ENCODE results near the gene GK. TPM values are rescaled to one million over a fixed set of nuclear protein-coding genes. Genes with fewer than 3 reads are reported as not detected.

Gene GK
- polyA plus RNA-seq, 2 of the 4 experiments (the other 2 are of a cell fraction): 1.4 to 7.1 TPM

DNA sequence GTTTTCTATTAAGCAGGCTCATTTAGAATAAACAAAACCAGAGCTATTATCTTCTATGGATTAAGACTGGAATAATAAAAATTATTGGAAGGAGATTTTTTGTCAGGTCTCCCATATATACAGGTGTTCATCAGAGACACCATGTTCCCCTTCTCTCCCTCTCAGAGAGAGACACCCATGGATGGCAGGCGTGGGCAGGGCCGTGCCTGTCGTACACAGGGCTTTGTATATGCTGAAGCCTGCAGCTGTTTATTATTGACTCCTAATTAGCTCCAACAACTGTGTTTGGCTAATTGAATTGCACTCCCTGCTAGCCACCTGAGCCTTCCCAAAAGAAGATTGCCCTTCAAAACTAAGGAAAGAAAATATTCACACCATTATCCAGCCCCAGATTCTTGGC, 81.6 kb downstream of the GK start (continued):
- TF ChIP-seq SMC3 (IDR thresholded peaks at IDR 0.05) (no peak), MAFK (IDR thresholded peaks at IDR 0.05; ENCODE audit: partially characterized antibody) (no peak)

DNA sequence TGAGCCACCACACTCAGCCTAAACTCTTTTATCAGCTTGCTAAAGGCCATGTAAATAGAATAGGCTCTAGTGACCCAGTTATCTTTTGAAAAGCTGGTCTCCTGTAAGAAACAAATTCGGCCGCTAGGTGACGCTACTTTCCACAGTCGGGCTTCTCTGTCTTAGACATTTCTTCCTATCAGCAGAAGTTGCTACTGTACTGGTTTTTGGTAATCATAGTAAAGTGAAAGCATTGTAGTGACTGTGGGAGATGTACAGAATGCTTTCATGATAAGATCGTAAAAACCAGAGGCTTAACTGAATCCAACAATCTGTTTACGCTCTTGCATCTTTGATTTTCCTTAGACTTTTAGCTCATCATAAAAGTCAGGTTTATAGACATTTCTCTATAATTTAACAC, 82.6 kb downstream of the GK start:
- ChIA-PET POLR2A (no interaction called here), CTCF (interaction anchor here (0.9 to 2.1 kb wide), 14 partner anchors 9 to 273 kb away, joined by 3 to 14 read pairs (median 4); no protein-coding TSS in a partner anchor)
- DNase-seq (ENCODE audit: low read depth in 1 of 2, low spot score in 1 of 2) (peak; percentile 32 to 61), ATAC-seq (peak; percentile 73 to 88; a peak in 4 of 6 replicates), FAIRE-seq (peak; percentile 76)
- Histone ChIP-seq H3K4me3 (no peak overlapping the region), H3K4me2 (0 out of 3 replicates have a peak overlapping the region, but pooled peaks have one; percentile 19), H3K9me3 (no peaks in the 10 kb centered on the region), H3K4me1 (no peaks in the 10 kb centered on the region), H3K27ac (no peak overlapping the region)
- WGBS (ENCODE audit: missing lambda C conversion rate): 15% methylated on average over 6 of the region's 6 CpGs
- TF ChIP-seq RAD21 (conservative IDR thresholded peaks at IDR 0.05 in 1 of 2, IDR thresholded peaks at IDR 0.05 in 1 of 2) (peak; percentile 59 to 73), TFCP2L1 (CRISPR knock-in tag; IDR thresholded peaks at IDR 0.05) (no peak), CTCF (IDR thresholded peaks at IDR 0.05) (peak; percentile 74), SMC3 (IDR thresholded peaks at IDR 0.05) (peak; percentile 47)

DNA sequence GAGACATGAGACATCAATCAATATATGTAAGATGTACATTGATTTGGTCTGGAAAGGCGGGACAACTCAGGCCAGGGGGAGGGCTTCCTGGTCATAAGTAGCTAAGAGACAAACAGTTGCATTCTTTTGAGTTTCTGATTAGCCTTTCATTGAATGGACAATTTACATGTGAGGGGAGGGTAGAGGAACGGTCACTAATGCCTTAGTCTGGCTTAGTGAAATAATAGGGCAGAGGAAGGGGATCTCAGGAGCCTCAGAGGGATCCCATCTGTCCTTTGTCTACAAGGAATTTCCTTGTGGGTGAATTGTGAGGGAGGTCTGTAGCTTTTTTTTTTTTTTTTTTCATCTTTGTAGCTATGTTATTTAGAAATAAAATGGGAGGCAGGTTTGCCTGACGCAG, 88.3 kb downstream of the GK start:
- Histone ChIP-seq H3K4me3 (no peak overlapping the region), H3K4me1 (no peaks in the 10 kb centered on the region), H3K27ac (no peak overlapping the region), H3K9me3 (no peaks in the 10 kb centered on the region), H3K4me2 (no peak overlapping the region)
- DNase-seq (ENCODE audit: low read depth in 1 of 2, low spot score in 1 of 2): no peak
- TF ChIP-seq NPAS2 (CRISPR knock-in tag; IDR thresholded peaks at IDR 0.05; ENCODE audit: borderline replicate concordance) (no peak), EHF (CRISPR knock-in tag; IDR thresholded peaks at IDR 0.05) (no peak), HEYL (CRISPR knock-in tag; IDR thresholded peaks at IDR 0.05) (no peak)
- FAIRE-seq: no peak
- ATAC-seq: no peak
- 45% methylated on average over 3 of the region's 3 CpGs for WGBS (ENCODE audit: missing lambda C conversion rate)
- CTCF ChIA-PET: no interaction called here
- POLR2A ChIA-PET: no interaction called here

DNA sequence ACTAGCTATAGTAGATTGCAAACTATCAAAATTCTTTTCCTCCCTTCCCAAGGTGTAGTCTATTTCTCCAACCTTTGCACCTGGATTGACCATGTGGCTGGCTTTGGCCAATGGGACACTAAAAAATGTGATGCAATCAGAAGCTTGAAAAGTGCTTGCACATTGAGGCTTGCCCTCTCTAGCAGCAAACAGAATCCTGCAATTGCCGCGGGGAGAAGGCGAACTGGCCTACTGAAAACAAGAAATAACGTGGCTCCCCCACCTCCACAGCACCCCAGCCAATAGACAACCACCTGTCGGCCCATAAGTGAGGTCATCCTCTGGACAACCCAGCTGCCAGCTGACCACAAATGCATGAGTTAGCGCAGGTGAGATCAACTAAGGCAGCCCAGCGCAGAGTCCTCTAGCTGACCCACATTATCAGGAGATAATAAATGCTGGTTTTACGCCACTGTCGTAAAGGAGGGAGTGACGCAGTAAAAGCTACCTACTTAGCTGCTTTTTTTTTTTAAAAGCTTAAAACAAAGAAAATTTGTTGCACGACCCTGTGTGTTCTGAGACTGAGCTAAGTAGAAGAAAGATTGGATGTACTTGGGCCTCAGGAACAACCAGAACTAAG, 95.2 kb downstream of the GK start:
- POLR2A ChIA-PET: no interaction called here

GRCh38 chrX:30751497-30751896, 98.3 kb downstream of the GK start:
- Histone ChIP-seq H3K4me2 (no peak overlapping the region), H3K27ac (no peak overlapping the region), H3K4me3 (no peak overlapping the region), H3K4me1 (no peaks in the 10 kb centered on the region), H3K9me3 (no peaks in the 10 kb centered on the region)
- no peak for FAIRE-seq
- no peak for ATAC-seq
- CTCF ChIA-PET: no interaction called here
- POLR2A ChIA-PET: no interaction called here
- DNase-seq (ENCODE audit: low read depth in 1 of 2, low spot score in 1 of 2): no peak
- 43% methylated on average over 3 of the region's 3 CpGs for WGBS (ENCODE audit: missing lambda C conversion rate)
- TF ChIP-seq MAX (IDR thresholded peaks at IDR 0.05): no peak
- no peak for TF ChIP-seq ZNF302 (CRISPR knock-in tag; IDR thresholded peaks at IDR 0.05)

More for the DNA sequence above, 95.2 kb downstream of the GK start:
- H3K27ac ChIP-seq: no peak overlapping the region
- FAIRE-seq (no peak), ATAC-seq (no peak), DNase-seq (ENCODE audit: low read depth in 1 of 2, low spot score in 1 of 2) (no peak)
- WGBS (ENCODE audit: missing lambda C conversion rate): 67% methylated on average over 11 of the region's 11 CpGs
- no peaks in the 10 kb centered on the region for H3K4me1 ChIP-seq
- CTCF ChIA-PET: interaction anchor here (0.7 to 2.4 kb wide), 2 partner anchors 13 to 130 kb away, joined by 3 to 14 read pairs; no protein-coding TSS in a partner anchor
- no peak overlapping the region for H3K4me2 ChIP-seq
- TF ChIP-seq RNF2 (IDR thresholded peaks at IDR 0.05; ENCODE audit: borderline replicate concordance, low read depth) (no peak), POLR2A (IDR thresholded peaks at IDR 0.05; ENCODE audit: low read length) (no peak)
- TF ChIP-seq, protein P1, sequence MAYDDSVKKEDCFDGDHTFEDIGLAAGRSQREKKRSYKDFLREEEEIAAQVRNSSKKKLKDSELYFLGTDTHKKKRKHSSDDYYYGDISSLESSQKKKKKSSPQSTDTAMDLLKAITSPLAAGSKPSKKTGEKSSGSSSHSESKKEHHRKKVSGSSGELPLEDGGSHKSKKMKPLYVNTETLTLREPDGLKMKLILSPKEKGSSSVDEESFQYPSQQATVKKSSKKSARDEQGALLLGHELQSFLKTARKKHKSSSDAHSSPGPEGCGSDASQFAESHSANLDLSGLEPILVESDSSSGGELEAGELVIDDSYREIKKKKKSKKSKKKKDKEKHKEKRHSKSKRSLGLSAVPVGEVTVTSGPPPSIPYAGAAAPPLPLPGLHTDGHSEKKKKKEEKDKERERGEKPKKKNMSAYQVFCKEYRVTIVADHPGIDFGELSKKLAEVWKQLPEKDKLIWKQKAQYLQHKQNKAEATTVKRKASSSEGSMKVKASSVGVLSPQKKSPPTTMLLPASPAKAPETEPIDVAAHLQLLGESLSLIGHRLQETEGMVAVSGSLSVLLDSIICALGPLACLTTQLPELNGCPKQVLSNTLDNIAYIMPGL (CRISPR knock-in tag; IDR thresholded peaks at IDR 0.05; ENCODE audit: borderline replicate concordance): no peak
- H3K4me3 ChIP-seq: no peak overlapping the region
- H3K9me3 ChIP-seq: no peaks in the 10 kb centered on the region
